HEK293T (cell line): ENCODE measurements around the gene ADAM23.

Experiments
- ARNT ChIP-seq: fragments of 450-650 bp; IDR thresholded peaks from 2 replicates; pipeline ENCODE4 v1.6.1; 2017; ENCODE audit warnings: mild to moderate bottlenecking
- BHLHE40 ChIP-seq: fragments of 450-650 bp; IDR thresholded peaks from 2 replicates; pipeline ENCODE4 v1.6.1; 2016; ENCODE audit warnings: mild to moderate bottlenecking, moderate library complexity, borderline replicate concordance
- CTBP1 ChIP-seq: fragments of 450-650 bp; IDR thresholded peaks from 2 replicates; pipeline ENCODE4 v1.6.1; 2016; ENCODE audit warnings: borderline replicate concordance
- FOXA1 ChIP-seq: fragments of 450-650 bp; IDR thresholded peaks from 2 replicates; pipeline ENCODE4 v1.6.1; 2016; ENCODE audit warnings: mild to moderate bottlenecking
- FOXK2 ChIP-seq: fragments of 450-650 bp; IDR thresholded peaks from 2 replicates; pipeline ENCODE4 v1.6.1; 2016; ENCODE audit warnings: mild to moderate bottlenecking
- FOXM1 ChIP-seq: fragments of 450-650 bp; IDR thresholded peaks from 2 replicates; pipeline ENCODE4 v1.6.1; 2017; ENCODE audit warnings: mild to moderate bottlenecking, borderline replicate concordance
- L3MBTL2 ChIP-seq: fragments of 450-650 bp; conservative IDR thresholded peaks from 2 replicates; pipeline ENCODE4 v1.6.1; 2016; ENCODE audit warnings: mild to moderate bottlenecking
- LEF1 ChIP-seq: fragments of 450-650 bp; IDR thresholded peaks from 2 replicates; pipeline ENCODE4 v1.6.1; 2017; ENCODE audit warnings: mild to moderate bottlenecking, borderline replicate concordance
- NFRKB ChIP-seq: fragments of 450-650 bp; IDR thresholded peaks from 2 replicates; pipeline ENCODE4 v1.6.1; 2016; ENCODE audit warnings: mild to moderate bottlenecking, moderate library complexity
- SP1 ChIP-seq: fragments of 450-650 bp; IDR thresholded peaks from 2 replicates; pipeline ENCODE4 v1.6.1; 2017
- SUZ12 ChIP-seq: fragments of 450-650 bp; IDR thresholded peaks from 2 replicates; pipeline ENCODE4 v1.6.1; 2016; ENCODE audit warnings: mild to moderate bottlenecking
- TARDBP ChIP-seq: fragments of 450-650 bp; IDR thresholded peaks from 2 replicates; pipeline ENCODE4 v1.6.1; 2016
- ZNF384 ChIP-seq: fragments of 450-650 bp; IDR thresholded peaks from 2 replicates; pipeline ENCODE4 v1.6.1; 2016
- TF ChIP-seq, protein P1 (sequence below): fragments of 450-650 bp; IDR thresholded peaks from 2 replicates; pipeline ENCODE4 v1.6.1; 2016

DNA sequence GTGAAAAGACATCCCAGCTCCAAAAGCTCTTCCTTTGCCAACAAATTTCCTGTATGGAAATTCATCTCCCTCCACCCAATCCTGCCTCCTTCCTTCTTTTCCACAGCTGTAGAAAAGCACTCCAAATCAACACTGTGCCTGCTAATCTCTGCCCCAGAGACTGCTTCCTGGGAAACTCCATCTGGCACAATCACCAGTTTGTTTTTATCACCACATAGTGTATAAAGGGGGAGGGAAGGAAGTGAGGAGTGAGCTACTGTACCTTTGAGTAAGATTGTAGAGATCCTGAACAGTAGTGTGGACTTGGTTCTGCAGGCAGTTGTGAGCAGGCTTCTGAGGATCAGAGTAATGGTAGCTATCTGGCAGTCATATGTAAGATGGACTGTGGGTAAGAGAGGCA is 184.3 kb downstream of the ADAM23 start:
- TF ChIP-seq SP1 (no peak), NFRKB (no peak), TARDBP (no peak), FOXM1 (no peak), ZNF384 (no peak), BHLHE40 (no peak), LEF1 (no peak), ARNT (no peak), CTBP1 (no peak), FOXK2 (no peak), FOXA1 (no peak), L3MBTL2 (no peak), SUZ12 (no peak)
- TF ChIP-seq, protein P1, sequence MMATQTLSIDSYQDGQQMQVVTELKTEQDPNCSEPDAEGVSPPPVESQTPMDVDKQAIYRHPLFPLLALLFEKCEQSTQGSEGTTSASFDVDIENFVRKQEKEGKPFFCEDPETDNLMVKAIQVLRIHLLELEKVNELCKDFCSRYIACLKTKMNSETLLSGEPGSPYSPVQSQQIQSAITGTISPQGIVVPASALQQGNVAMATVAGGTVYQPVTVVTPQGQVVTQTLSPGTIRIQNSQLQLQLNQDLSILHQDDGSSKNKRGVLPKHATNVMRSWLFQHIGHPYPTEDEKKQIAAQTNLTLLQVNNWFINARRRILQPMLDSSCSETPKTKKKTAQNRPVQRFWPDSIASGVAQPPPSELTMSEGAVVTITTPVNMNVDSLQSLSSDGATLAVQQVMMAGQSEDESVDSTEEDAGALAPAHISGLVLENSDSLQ: no peak
